Lung (tissue), 12 donors: Measurements from ENCODE around the gene ROS1. TPM values are rescaled to one million over a fixed set of nuclear protein-coding genes. Genes with fewer than 3 reads are reported as not detected.
A peak's percentile ranks its signal among the peaks of the same experiment; 100 is the strongest.

Experiments used
- ATAC-seq: fragments of 200-7000 bp; cut with Tn5 transposase; one replicate; pipeline ENCODE4 v1.9.1; 2020; ENCODE audit warnings: moderate number of reproducible peaks; ENCODE audit not compliant: insufficient read depth, low FRiP score
- DNase-seq, 3 donors: peaks; one replicate each; pipeline ENCODE4 v3.0.0-alpha.2; 2013 to 2017
- H3K27ac ChIP-seq, 2 donors: one replicate each; pipeline ENCODE4 v1.5.1; 2013; ENCODE audit warnings: mild to moderate bottlenecking in 2 of 2, moderate library complexity in 2 of 2, control low read depth in 1 of 2, inconsistent platforms in 1 of 2, low read depth in 1 of 2, low read length in 1 of 2
- H3K27me3 ChIP-seq, 3 donors: one replicate each; pipeline ENCODE4 v1.5.1; 2013; ENCODE audit warnings: low read length in 2 of 3; ENCODE audit not compliant: control insufficient read depth in 3 of 3, insufficient read depth in 3 of 3
- H3K36me3 ChIP-seq, 4 donors: one replicate each; pipeline ENCODE4 v1.5.1; 2013; ENCODE audit warnings: low read length in 4 of 4, mild to moderate bottlenecking in 1 of 4, moderate library complexity in 1 of 4; ENCODE audit not compliant: control insufficient read depth in 4 of 4, insufficient read depth in 4 of 4
- H3K4me1 ChIP-seq, 5 donors: one replicate each; pipeline ENCODE4 v1.5.1; 2013; ENCODE audit warnings: low read length in 5 of 5, mild to moderate bottlenecking in 2 of 5, moderate library complexity in 1 of 5; ENCODE audit not compliant: control insufficient read depth in 5 of 5, insufficient read depth in 5 of 5
- H3K4me3 ChIP-seq: one replicate; pipeline ENCODE4 v1.5.1; 2013; ENCODE audit warnings: mild to moderate bottlenecking, control low read depth, moderate library complexity
- H3K9ac ChIP-seq, 2 donors: one replicate each; pipeline ENCODE4 v1.5.1; 2013; ENCODE audit warnings: low read length in 2 of 2, control low read depth in 1 of 2; ENCODE audit not compliant: insufficient read depth in 1 of 2
- H3K9me3 ChIP-seq, 4 donors: one replicate each; pipeline ENCODE4 v1.5.1; 2013; ENCODE audit warnings: low read length in 3 of 4, mild to moderate bottlenecking in 1 of 4, moderate library complexity in 1 of 4; ENCODE audit not compliant: control insufficient read depth in 4 of 4, insufficient read depth in 3 of 4
- CTCF ChIP-seq: IDR thresholded peaks from 2 replicates; pipeline ENCODE4 v1.5.1; 2012; ENCODE audit warnings: mild to moderate bottlenecking; ENCODE audit errors: control extremely low read depth, extremely low read depth
- WGBS, 2 donors: extraction: QIAGEN DNeasy Blood & Tissue Kit; methylation state at CpG; one replicate each; pipeline ENCODE4 v1.1.7; 2013; 5-methylcytosine and 5-hydroxymethylcytosine counted together
- polyA plus RNA-seq, 2 donors: library from polyadenylated mRNA; stranded (reverse); fragments of 200-250 nt; gene quantifications; one replicate each; pipeline ENCODE4 v1.2.1, GENCODE V29; 2013
- total RNA-seq, 2 donors: library from RNA; depleted of rRNA in 1 of 2; stranded (reverse); fragments of >200 nt in 1 of 2; gene quantifications; one replicate each; pipeline ENCODE4 v1.2.1, GENCODE V29; 2014 to 2021
- donor health status: control.
- donor health status: control.
- donor health status: Bipolar disorder and iron deficiency.
- donor health status: healthy.
- donor health status: DM: yes; HTN: yes; CAD: no.

ROS1 gene
- total and polyA plus RNA-seq, 4 donors = 15.5 to 263 (median 59.4) TPM

- TF ChIP-seq CTCF = no peak
Observed at GRCh38 chr6:117459204-117459944, 33.6 kb upstream of the ROS1 start.

GRCh38 chr6:117456998-117457397, 31.3 kb upstream of the ROS1 start:
- WGBS, 2 donors = 77 to 84% methylated on average over 5 of the region's 5 CpGs
- no peaks in the 10 kb centered on the region for H3K9me3 ChIP-seq
- no peaks in the 10 kb centered on the region for H3K36me3 ChIP-seq
- DNase-seq (no peak), ATAC-seq (no peak)
- H3K9ac ChIP-seq = no peak overlapping the region
- peaks cover 0 to 20% (median 0%) of the 10 kb centered on the region in 3 donors for H3K27me3 ChIP-seq
- no peak overlapping the region for H3K27ac ChIP-seq
- TF ChIP-seq CTCF = no peak
- no peak overlapping the region for H3K4me3 ChIP-seq
- peaks cover 0 to 4% (median 0%) of the 10 kb centered on the region in 5 donors for H3K4me1 ChIP-seq

More at GRCh38 chr6:117459204-117459944, 33.6 kb upstream of the ROS1 start:
- Histone ChIP-seq H3K9me3 (no peaks in the 10 kb centered on the region), H3K27ac (no peak overlapping the region), H3K36me3 (no peaks in the 10 kb centered on the region), H3K4me3 (no peak overlapping the region), H3K9ac (no peak overlapping the region), H3K4me1 (no peaks in the 10 kb centered on the region), H3K27me3 (peaks cover 0 to 32% (median 0%) of the 10 kb centered on the region in 3 donors)
- ATAC-seq (peak; percentile 64), DNase-seq (peak in 1 of 3 donors; percentile 55)
- WGBS, 2 donors = 73 to 79% methylated on average over 2 of the region's 2 CpGs

- H3K9me3 ChIP-seq = no peaks in the 10 kb centered on the region
- no peak for TF ChIP-seq CTCF
Observed at GRCh38 chr6:117456250-117456649, 30.5 kb upstream of the ROS1 start.

More at GRCh38 chr6:117456250-117456649, 30.5 kb upstream of the ROS1 start:
- no peak for ATAC-seq
- DNase-seq = no peak
- H3K36me3 ChIP-seq = no peaks in the 10 kb centered on the region
- H3K4me3 ChIP-seq = no peak overlapping the region
- peaks cover 0 to 11% (median 0%) of the 10 kb centered on the region in 5 donors for H3K4me1 ChIP-seq
- WGBS, 2 donors = 95 to 100% methylated on average over 1 of the region's 1 CpG
- H3K27ac ChIP-seq = no peak overlapping the region
- peaks cover 0 to 20% (median 0%) of the 10 kb centered on the region in 3 donors for H3K27me3 ChIP-seq
- no peak overlapping the region for H3K9ac ChIP-seq
